Right lobe of liver (tissue), 6 donors: Measurements from ENCODE around the gene HOXD10. TPM values are rescaled to one million over a fixed set of nuclear protein-coding genes. Genes with fewer than 3 reads are reported as not detected.

Experiments
- ATAC-seq, 4 donors: fragments of 200-7000 bp; cut with Tn5 transposase; one replicate each; pipeline ENCODE4 v1.9.1; 2020; ENCODE audit warnings: mild to moderate bottlenecking in 4 of 4, moderate library complexity in 4 of 4
- DNase-seq, 3 donors: peaks; one replicate each; pipeline ENCODE4 v3.0.0-alpha.2; 2020
- H3K27ac ChIP-seq, 3 donors: fragments of 200-600 bp; one replicate each; pipeline ENCODE4 v1.8.0; 2022
- H3K27me3 ChIP-seq, 2 donors: fragments of 200-600 bp; one replicate each; pipeline ENCODE4 v1.8.0; 2022
- H3K36me3 ChIP-seq, 4 donors: fragments of 200-600 bp; sonication (generic) in 1 of 4; one replicate each; pipeline versions ENCODE4 v1.5.1 to v1.8.0; 2017 to 2022; ENCODE audit warnings: control low read depth in 1 of 4
- H3K4me1 ChIP-seq, 4 donors: fragments of 200-600 bp; sonication (generic) in 1 of 4; one replicate each; pipeline versions ENCODE4 v1.5.1 to v1.8.0; 2017 to 2022; ENCODE audit warnings: control low read depth in 1 of 4
- H3K4me3 ChIP-seq, 3 donors: fragments of 200-600 bp; one replicate each; pipeline ENCODE4 v1.8.0; 2022
- H3K9me3 ChIP-seq, 4 donors: fragments of 200-600 bp; sonication (generic) in 1 of 4; one replicate each; pipeline versions ENCODE4 v1.5.1 to v1.8.0; 2017 to 2022; ENCODE audit warnings: control low read depth in 1 of 4
- POLR2A ChIP-seq: fragments of 450-650 bp; IDR thresholded peaks from one replicate; pipeline ENCODE4 v1.6.1; 2017; ENCODE audit warnings: antibody characterized with exemption, mild to moderate bottlenecking
- WGBS: methylation state at CpG from one replicate; pipeline ENCODE4 v1.1.6; 2018; ENCODE audit warnings: low coverage, low lambda C conversion rate; ENCODE audit not compliant: insufficient coverage; ENCODE audit errors: missing lambda C conversion rate; 5-methylcytosine and 5-hydroxymethylcytosine counted together
- intact Hi-C, 2 donors: fragments of 100-400 bp; cut with DNase I; formaldehyde crosslinking; loops; one replicate each; pipeline versions ENCODE4 v1.11.2 to v1.14.1; 2022
- total RNA-seq, 6 experiments: library from RNA; depleted of rRNA in 2 of 6; stranded (reverse); fragments of >200 nt in 2 of 6; fragmentation: NEBNext Ultra II Directional in 3 of 6; extraction: Animal tissue kit (Norgen Biotek cat#: 25700) in 3 of 6; gene quantifications; one replicate each; pipeline versions ENCODE4 v1.1.0 to v1.2.4, GENCODE V29; 2016 to 2023
- TF ChIP-seq, protein P1 (sequence below), 4 donors: fragments of 200-600 bp in 3 of 4; fragments of 450-650 bp in 1 of 4; IDR thresholded peaks; one replicate each; pipeline versions ENCODE4 v1.5.1 to v1.8.0; 2016 to 2022; ENCODE audit warnings: antibody characterized with exemption in 4 of 4, mild to moderate bottlenecking in 2 of 4
- donor health status: DM: no; HTN: yes; CAD: no.
- donor health status: DM: no; HTN: no; CAD: no.
- donor health status: DM: no; HTN: no; CAD: no.
- donor health status: DM: no; HTN: yes; CAD: no.
- donor health status: DM: no; HTN: yes; CAD: no.

HOXD10 gene
- total RNA-seq, 6 experiments from 2014 or later = not detected

DNA sequence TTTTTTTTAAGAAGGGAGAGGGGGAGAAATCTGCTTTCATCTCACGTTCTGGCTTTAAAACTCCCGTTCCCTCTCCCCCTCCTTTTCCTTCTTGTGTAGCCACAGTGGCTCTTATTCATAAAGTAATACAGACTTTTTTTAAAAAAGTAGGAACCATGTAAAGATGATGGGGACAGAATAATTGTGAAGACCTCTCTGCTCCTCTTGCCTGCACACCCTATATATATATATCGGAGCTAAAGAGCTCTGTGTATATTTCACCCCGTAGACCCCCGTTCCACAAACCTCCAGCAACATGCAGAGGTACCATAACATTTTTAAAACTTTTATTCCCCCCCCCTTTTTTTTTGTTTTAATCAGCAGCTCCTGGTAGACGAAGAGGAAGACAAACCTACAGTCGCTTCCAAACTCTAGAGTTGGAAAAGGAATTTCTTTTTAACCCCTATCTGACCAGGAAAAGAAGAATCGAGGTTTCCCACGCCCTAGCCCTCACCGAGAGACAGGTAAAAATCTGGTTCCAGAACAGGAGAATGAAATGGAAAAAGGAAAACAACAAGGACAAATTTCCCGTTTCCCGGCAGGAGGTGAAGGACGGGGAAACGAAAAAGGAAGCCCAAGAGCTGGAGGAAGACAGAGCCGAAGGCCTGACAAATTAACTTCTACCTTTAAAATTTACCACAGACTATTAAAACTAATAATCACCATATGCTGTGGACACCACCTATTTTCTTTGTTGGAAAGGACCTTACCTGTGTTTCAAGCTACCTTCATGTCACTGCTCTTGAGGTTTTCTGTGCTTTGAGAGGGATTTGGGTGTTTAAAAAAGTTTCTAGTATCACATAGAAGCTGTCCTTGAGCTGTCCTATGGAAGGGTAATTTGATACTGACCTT is 14.6 kb downstream of the HOXD10 start:
- Histone ChIP-seq H3K4me3 (no peak overlapping the region), H3K27me3 (peaks cover 24 to 69% of the 10 kb centered on the region in 2 donors), H3K4me1 (peaks cover 0 to 12% (median 0%) of the 10 kb centered on the region in 4 donors), H3K36me3 (no peaks in the 10 kb centered on the region), H3K27ac (no peak overlapping the region), H3K9me3 (no peaks in the 10 kb centered on the region)
- 8% methylated on average over 15 of the region's 15 CpGs for whole genome bisulfite sequencing
- no peak for ATAC-seq
- intact Hi-C loops = no loop called here
- DNase-seq = no peak
- TF ChIP-seq, protein P1, sequence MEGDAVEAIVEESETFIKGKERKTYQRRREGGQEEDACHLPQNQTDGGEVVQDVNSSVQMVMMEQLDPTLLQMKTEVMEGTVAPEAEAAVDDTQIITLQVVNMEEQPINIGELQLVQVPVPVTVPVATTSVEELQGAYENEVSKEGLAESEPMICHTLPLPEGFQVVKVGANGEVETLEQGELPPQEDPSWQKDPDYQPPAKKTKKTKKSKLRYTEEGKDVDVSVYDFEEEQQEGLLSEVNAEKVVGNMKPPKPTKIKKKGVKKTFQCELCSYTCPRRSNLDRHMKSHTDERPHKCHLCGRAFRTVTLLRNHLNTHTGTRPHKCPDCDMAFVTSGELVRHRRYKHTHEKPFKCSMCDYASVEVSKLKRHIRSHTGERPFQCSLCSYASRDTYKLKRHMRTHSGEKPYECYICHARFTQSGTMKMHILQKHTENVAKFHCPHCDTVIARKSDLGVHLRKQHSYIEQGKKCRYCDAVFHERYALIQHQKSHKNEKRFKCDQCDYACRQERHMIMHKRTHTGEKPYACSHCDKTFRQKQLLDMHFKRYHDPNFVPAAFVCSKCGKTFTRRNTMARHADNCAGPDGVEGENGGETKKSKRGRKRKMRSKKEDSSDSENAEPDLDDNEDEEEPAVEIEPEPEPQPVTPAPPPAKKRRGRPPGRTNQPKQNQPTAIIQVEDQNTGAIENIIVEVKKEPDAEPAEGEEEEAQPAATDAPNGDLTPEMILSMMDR (IDR thresholded peaks at IDR 0.05) = no peak
- TF ChIP-seq POLR2A = no peak

DNA sequence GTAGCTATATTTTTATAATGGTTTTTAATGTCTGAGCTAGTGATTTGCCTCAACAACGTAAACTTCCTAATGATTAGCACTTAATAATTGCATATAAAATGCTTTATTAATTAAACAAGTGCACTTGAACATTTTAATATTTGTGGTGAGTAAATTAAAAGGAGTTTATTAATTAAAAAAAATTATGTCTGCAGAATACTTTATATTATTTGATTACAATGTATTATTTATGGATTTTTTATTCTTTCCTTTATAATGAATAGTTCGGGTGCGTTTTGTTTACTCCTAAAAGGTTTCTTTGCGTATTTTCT is 15.2 kb downstream of the HOXD10 start:
- DNase-seq (no peak), ATAC-seq (no peak)
- H3K4me1 ChIP-seq = peaks cover 0 to 12% (median 0%) of the 10 kb centered on the region in 4 donors
- 13% methylated on average over 4 of the region's 4 CpGs for WGBS
- no peak for TF ChIP-seq POLR2A
- TF ChIP-seq, protein P1 (IDR thresholded peaks at IDR 0.05) = no peak
- no peak overlapping the region for H3K27ac ChIP-seq
- no peak overlapping the region for H3K4me3 ChIP-seq
- peaks cover 27 to 75% of the 10 kb centered on the region in 2 donors for H3K27me3 ChIP-seq
- intact Hi-C loops = no loop called here
- H3K36me3 ChIP-seq = no peaks in the 10 kb centered on the region
- H3K9me3 ChIP-seq = no peaks in the 10 kb centered on the region

DNA sequence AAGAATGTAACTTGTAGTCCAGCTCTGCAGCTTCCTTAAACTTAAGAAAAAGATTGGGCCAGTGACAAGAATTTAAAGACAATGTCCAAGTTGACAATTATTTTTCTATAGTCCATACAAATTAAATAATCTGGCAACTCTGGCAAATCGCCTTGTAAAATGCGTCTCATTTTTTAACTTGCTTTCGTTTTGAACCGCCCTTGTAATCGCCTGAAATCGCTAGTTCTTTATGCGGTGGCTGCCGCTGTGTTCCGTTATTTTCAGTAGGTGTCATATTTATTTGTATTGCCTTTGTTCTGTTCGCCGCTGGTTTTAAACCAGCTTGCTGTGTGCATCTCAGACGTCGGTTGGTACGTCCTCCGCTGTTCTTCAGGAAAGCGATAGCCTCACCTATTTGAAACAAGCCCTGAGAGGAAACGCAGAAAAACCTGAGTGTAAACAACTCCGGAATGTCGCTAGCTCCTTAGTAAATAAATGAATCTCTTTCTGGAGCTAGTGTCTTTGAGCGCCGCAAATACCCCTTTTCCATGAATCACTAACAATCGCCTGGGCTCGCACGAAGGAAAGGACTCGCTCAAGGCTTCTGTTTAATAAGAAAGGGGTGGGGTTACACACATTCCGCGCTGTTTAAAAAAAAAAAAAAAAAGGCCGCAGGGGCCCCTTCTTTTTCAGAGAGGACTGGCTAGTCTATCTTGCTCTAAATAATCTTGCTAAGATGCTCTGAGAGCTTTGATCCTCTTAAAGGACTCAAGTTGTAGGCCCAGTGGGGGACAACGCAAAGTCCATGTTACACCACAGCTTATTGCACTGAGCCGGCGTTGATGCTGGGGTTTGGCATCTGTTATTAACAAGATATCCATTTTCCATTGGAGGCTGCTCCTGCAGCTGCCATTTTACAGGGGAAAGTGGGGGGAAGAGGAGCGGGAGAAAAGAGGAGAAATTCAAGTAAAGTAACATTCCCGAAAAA is 15.9 kb downstream of the HOXD10 start:
- TF ChIP-seq, protein P1 (IDR thresholded peaks at IDR 0.05) = no peak
- no peak for TF ChIP-seq POLR2A
- no peak overlapping the region for H3K4me3 ChIP-seq
- intact Hi-C loops = no loop called here
- peaks cover 0 to 12% (median 0%) of the 10 kb centered on the region in 4 donors for H3K4me1 ChIP-seq
- H3K9me3 ChIP-seq = no peaks in the 10 kb centered on the region
- no peak overlapping the region for H3K27ac ChIP-seq
- 6% methylated on average over 33 of the region's 33 CpGs for WGBS
- H3K36me3 ChIP-seq = no peaks in the 10 kb centered on the region
- no peak for ATAC-seq
- no peak for DNase-seq
- H3K27me3 ChIP-seq = peaks cover 28 to 79% of the 10 kb centered on the region in 2 donors

DNA sequence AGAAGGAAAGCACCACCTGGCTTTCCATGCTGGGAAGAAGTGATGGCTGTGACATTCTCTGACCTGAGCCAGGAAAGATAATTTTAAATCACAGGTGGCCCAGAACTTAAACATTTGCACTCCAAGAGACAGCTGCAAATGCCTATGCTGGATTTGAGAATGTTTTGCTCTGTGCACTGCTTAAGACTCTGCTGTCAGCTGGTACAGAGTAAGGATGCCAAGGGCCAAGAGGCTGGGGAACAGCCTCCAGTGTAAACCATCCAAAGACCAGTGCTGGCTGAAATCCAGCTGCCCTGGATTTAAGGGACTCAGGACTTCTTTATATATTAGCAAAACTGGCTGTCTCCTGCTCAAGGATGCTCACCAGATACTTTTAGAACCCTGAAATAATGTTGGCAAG is 16.8 kb downstream of the HOXD10 start:
- no peak for DNase-seq
- H3K27ac ChIP-seq = no peak overlapping the region
- H3K27me3 ChIP-seq = peaks cover 33 to 81% of the 10 kb centered on the region in 2 donors
- intact Hi-C loops = no loop called here
- no peak overlapping the region for H3K4me3 ChIP-seq
- TF ChIP-seq, protein P1 (IDR thresholded peaks at IDR 0.05) = no peak
- TF ChIP-seq POLR2A = no peak
- no peaks in the 10 kb centered on the region for H3K9me3 ChIP-seq
- H3K36me3 ChIP-seq = no peaks in the 10 kb centered on the region
- no peak for ATAC-seq
- H3K4me1 ChIP-seq = peaks cover 0 to 12% (median 0%) of the 10 kb centered on the region in 4 donors
